Astrocyte (in vitro differentiated cells and primary cell): ENCODE results near the gene MIR17HG.

Experiments
- EZH2 ChIP-seq: IDR thresholded peaks from 2 replicates; pipeline ENCODE4 v1.6.1; 2012; ENCODE audit warnings: mild to moderate bottlenecking, low read length, inconsistent platforms; ENCODE audit not compliant: insufficient read depth
- TF ChIP-seq, protein P1 (sequence below): IDR thresholded peaks from 2 replicates; pipeline ENCODE4 v1.5.1; 2011; ENCODE audit warnings: low read depth, mild to moderate bottlenecking, inconsistent platforms, low read length, moderate library complexity; ENCODE audit not compliant: insufficient read depth

GRCh38 chr13:91319996-91320395 is 27.5 kb upstream of the MIR17HG start:
- TF ChIP-seq, protein P1, sequence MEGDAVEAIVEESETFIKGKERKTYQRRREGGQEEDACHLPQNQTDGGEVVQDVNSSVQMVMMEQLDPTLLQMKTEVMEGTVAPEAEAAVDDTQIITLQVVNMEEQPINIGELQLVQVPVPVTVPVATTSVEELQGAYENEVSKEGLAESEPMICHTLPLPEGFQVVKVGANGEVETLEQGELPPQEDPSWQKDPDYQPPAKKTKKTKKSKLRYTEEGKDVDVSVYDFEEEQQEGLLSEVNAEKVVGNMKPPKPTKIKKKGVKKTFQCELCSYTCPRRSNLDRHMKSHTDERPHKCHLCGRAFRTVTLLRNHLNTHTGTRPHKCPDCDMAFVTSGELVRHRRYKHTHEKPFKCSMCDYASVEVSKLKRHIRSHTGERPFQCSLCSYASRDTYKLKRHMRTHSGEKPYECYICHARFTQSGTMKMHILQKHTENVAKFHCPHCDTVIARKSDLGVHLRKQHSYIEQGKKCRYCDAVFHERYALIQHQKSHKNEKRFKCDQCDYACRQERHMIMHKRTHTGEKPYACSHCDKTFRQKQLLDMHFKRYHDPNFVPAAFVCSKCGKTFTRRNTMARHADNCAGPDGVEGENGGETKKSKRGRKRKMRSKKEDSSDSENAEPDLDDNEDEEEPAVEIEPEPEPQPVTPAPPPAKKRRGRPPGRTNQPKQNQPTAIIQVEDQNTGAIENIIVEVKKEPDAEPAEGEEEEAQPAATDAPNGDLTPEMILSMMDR: no peak
- TF ChIP-seq EZH2: no peak
